ENCODE results near the gene SPAG9.

GRCh38 chr17:51006601-51007000, 114.1 kb downstream of the SPAG9 start:
- TF ChIP-seq POLR2A (IDR thresholded peaks at IDR 0.05) (no peak), CTCF (IDR thresholded peaks at IDR 0.05 in 4 of 5, conservative IDR thresholded peaks at IDR 0.05 in 1 of 5) (no peak)

Data from gastrocnemius medialis (tissue), 4 donors.